HG03280 (cell line): ENCODE measurements around the gene OR4D1.

Experiments used
- ATAC-seq: cut with Tn5 transposase; IDR thresholded peaks from one replicate; pipeline ENCODE4 v1.9.1; 2021; ENCODE audit warnings: mild to moderate bottlenecking, moderate library complexity; ENCODE audit not compliant: unreplicated experiment

The OR4D1 gene

GRCh38 chr17:58192612-58193011, 44.4 kb downstream of the OR4D1 start, which contains the start of gene EPX:
Gene EPX (plus strand): TSS chr17:58192726. CDS start chr17:58192847, 121 bp downstream.
- ATAC-seq = no peak

GRCh38 chr17:58193641-58194255, 45.6 kb downstream of the OR4D1 start:
- ATAC-seq = no peak

- ATAC-seq = no peak
These were observed 47.4 kb downstream of the OR4D1 start for GRCh38 chr17:58195518-58196123.

DNA sequence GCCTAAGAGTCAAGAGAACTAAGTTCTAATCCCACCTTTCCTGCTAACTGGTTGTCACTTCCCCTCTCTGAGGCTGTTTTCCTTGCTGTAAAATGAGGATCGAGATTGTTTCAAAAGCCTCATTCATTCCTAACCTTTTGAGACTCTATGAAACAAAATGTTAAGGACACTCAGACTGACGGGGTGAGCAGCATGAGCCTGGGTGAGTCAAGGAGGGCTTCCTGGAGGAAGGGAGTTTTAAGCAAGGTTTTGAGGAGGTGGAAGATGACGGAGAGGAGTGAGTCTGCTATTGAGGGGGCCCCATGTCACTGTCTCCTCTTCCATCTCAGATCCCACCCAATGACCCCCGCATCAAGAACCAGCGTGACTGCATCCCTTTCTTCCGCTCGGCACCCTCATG, 48.4 kb downstream of the OR4D1 start:
- no peak for ATAC-seq

DNA sequence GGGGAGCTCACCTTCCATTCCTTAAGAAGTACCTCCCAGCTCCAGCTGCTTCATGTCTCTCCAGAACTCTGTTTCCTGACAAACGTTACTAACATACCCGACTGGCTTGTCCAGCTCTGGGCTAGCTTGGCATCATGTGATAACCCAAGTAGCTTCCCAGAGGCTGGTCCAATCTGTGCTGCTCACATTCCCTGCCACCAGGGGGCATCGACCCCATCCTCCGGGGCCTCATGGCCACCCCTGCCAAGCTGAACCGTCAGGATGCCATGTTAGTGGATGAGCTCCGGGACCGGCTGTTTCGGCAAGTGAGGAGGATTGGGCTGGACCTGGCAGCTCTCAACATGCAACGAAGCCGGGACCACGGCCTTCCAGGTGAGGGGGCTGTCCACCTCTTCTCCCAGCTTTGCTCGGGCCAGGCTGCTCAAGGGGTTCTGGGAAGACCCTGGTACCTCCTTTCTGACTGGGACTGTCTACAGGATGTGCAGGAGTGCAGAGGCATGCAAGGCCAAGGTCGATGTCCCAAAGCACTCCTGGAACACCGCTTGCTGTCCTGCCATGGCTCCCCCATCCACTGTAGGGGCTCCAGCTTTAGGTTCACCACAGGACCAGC, 51.9 kb downstream of the OR4D1 start:
- no peak for ATAC-seq

GRCh38 chr17:58202859-58203258, 54.7 kb downstream of the OR4D1 start:
- no peak for ATAC-seq

DNA sequence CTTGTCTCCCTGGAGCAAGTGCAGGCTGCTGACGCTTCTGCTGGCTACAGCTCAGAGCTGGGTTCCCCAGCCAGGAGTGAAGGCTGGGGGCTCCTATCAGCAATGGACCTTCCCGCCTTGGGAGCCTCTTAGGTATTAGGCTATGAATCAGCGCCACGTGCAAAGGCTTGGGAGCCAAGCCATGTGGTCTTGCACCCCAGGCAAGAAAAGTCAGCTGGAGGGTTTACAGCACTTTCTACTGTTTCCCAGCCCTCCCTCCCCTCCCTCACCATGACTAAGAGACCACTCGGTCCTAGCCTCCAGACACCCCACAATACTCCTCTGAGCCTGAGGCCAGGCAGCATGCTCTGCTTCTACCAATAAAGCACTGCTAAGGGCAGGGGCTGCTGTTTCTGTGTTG, 56.6 kb downstream of the OR4D1 start:
- ATAC-seq = no peak

DNA sequence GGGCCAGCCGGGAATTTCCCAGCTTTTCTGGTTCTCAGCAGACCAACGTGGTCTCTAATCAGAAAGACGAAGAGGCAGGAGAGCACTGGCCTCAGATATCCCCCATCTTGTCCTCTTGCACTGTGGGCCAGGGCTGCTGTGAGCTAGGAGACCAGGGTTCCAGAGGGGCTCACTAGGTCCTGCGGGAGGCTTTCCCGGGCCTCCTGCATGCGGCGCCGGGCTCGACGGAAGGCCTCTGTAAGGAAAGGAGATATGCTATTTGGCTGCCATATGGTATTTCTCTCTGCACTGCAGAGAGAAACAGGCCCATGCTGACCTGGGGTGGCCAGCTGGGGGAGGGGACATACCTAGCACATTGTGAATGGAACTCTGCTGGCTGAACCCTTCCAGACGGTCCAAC, 57.8 kb downstream of the OR4D1 start:
- no peak for ATAC-seq

- no peak for ATAC-seq
These were observed 59.3 kb downstream of the OR4D1 start for GRCh38 chr17:58207451-58207850.

DNA sequence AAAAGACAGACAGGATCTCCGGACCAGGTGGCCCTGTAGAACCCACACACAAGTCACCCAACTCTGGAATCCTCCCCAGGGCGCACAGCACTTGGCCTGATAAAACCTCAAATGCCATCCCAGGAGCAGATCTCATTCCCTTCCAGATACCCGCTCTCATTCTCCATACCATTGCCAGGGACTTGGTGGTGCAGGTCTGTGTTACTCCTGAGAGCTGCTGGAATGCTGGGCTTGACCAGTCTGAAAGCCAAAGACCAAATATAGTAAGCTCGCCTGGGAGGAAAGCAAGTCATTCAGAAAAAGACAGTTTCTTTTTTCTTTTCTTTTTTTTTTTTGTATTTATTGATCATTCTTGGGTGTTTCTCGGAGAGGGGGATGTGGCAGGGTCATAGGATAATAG, 60.2 kb downstream of the OR4D1 start:
- no peak for ATAC-seq
